ENCODE measurements around the gene NAA80.

DNA sequence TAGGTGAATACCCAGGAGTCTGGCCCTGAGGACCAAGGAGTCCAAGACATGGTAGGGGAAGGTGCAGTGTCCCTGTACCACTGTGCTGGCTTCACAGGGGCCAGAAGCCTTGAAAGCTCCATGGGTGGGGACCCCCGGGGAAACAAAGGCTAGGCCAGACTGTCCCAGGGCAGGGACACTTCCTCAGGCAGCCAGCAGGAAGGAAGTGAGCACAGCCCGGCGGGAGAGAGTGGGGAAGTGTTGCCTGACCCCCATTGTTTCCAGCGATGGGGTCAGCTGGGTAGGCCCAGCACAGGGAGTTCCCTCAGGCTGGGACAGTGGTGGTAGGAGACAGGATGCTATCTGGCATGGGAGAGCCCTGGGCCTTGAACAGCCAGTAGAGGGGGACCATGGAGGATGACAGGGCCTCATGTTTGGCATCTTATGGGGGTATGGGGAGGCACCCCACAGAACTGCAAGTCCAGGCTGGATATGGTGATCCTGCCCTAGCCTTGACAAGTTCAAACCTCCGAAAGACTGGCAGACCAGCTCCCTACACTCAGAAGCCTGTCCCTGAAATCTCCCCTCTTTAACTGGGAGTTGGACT, 24.5 kb upstream of the NAA80 start:
- TF ChIP-seq, protein P1, sequence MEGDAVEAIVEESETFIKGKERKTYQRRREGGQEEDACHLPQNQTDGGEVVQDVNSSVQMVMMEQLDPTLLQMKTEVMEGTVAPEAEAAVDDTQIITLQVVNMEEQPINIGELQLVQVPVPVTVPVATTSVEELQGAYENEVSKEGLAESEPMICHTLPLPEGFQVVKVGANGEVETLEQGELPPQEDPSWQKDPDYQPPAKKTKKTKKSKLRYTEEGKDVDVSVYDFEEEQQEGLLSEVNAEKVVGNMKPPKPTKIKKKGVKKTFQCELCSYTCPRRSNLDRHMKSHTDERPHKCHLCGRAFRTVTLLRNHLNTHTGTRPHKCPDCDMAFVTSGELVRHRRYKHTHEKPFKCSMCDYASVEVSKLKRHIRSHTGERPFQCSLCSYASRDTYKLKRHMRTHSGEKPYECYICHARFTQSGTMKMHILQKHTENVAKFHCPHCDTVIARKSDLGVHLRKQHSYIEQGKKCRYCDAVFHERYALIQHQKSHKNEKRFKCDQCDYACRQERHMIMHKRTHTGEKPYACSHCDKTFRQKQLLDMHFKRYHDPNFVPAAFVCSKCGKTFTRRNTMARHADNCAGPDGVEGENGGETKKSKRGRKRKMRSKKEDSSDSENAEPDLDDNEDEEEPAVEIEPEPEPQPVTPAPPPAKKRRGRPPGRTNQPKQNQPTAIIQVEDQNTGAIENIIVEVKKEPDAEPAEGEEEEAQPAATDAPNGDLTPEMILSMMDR (IDR thresholded peaks at IDR 0.05) = no peak
- no peak for TF ChIP-seq POLR2A (IDR thresholded peaks at IDR 0.05)

All from body of pancreas (tissue), 4 donors.